IMR-90 (cell line): ENCODE results near the gene JAKMIP1. TPM values are rescaled to one million over a fixed set of nuclear protein-coding genes. Genes with fewer than 3 reads are reported as not detected.

Experiments
- ATAC-seq: fragments of 200-7000 bp; cut with Tn5 transposase; 2 replicates; pipeline ENCODE4 v1.9.1; 2020; ENCODE audit warnings: low read depth, mild to moderate bottlenecking, moderate library complexity
- BruUV-seq: library from RNA; stranded (reverse); fragments of 400-500 nt; replicated peaks from 2 replicates; lab custom pipeline; 2021; lab: Mats Ljungman, UMichigan
- CTCF ChIA-PET: fragments of 300-600 bp; formaldehyde crosslinking; extraction: SDS; loops from one replicate; lab custom pipeline; 2021; ENCODE audit warnings: antibody characterized with exemption; lab: Yijun Ruan, JAX
- POLR2A ChIA-PET: fragments of 300-600 bp; sonication (Branson Sonifier 250); formaldehyde crosslinking; loops from one replicate; lab custom pipeline; 2022; ENCODE audit warnings: antibody characterized with exemption; ENCODE audit not compliant: unreplicated experiment; lab: Charles Lee
- DNase-seq: peaks from one replicate; pipeline ENCODE4 v3.0.0; 2013
- H2AFZ ChIP-seq: replicated peaks from 2 replicates; pipeline ENCODE3; 2013; ENCODE audit warnings: low read length, mild to moderate bottlenecking; ENCODE audit not compliant: poor library complexity
- H2AK5ac ChIP-seq: 2 replicates; pipeline ENCODE4 v1.6.1; 2013; ENCODE audit warnings: low read depth, low read length, inconsistent platforms
- H2AK9ac ChIP-seq: replicated peaks from 2 replicates; pipeline ENCODE3; 2013; ENCODE audit warnings: mild to moderate bottlenecking, low read depth, low read length, moderate library complexity; ENCODE audit not compliant: poor library complexity
- H2BK120ac ChIP-seq: 2 replicates; pipeline ENCODE4 v1.6.1; 2013; ENCODE audit warnings: low read depth, low read length, inconsistent platforms
- H2BK15ac ChIP-seq: 3 replicates; pipeline ENCODE4 v1.6.1; 2013; ENCODE audit warnings: low read depth, low read length, inconsistent platforms
- H2BK20ac ChIP-seq: 2 replicates; pipeline ENCODE4 v1.6.1; 2013; ENCODE audit warnings: low read depth, mild to moderate bottlenecking, inconsistent platforms, low read length, moderate library complexity
- H2BK5ac ChIP-seq: 2 replicates; pipeline ENCODE4 v1.6.1; 2013; ENCODE audit warnings: mild to moderate bottlenecking, low read depth, low read length, inconsistent platforms; ENCODE audit not compliant: poor library complexity, severe bottlenecking
- H3K14ac ChIP-seq: replicated peaks from 2 replicates; pipeline ENCODE4 v1.6.1; 2013; ENCODE audit warnings: low read depth, low read length, inconsistent platforms
- H3K18ac ChIP-seq: 2 replicates; pipeline ENCODE4 v1.6.1; 2013; ENCODE audit warnings: low read depth, low read length, control low read depth
- H3K23ac ChIP-seq: 2 replicates; pipeline ENCODE4 v1.6.1; 2013; ENCODE audit warnings: low read depth, low read length, inconsistent platforms
- H3K27ac ChIP-seq: 2 replicates; pipeline ENCODE4 v1.5.1; 2013; ENCODE audit warnings: mild to moderate bottlenecking, control low read depth, low read length; ENCODE audit not compliant: insufficient read depth
- H3K27me3 ChIP-seq: 2 replicates; pipeline ENCODE4 v1.6.1; 2013; ENCODE audit warnings: low read length; ENCODE audit not compliant: control insufficient read depth, insufficient read depth
- H3K36me3 ChIP-seq: 2 replicates; pipeline ENCODE4 v1.6.1; 2013; ENCODE audit warnings: low read length, mixed read lengths; ENCODE audit not compliant: control insufficient read depth, insufficient read depth
- H3K4ac ChIP-seq: 2 replicates; pipeline ENCODE4 v1.6.1; 2013; ENCODE audit warnings: low read depth, low read length, inconsistent platforms
- H3K4me1 ChIP-seq: 2 replicates; pipeline ENCODE4 v1.6.1; 2013; ENCODE audit warnings: low read length, mixed read lengths; ENCODE audit not compliant: control insufficient read depth, insufficient read depth
- H3K4me2 ChIP-seq: 2 replicates; pipeline ENCODE4 v1.6.1; 2013; ENCODE audit warnings: low read depth, mild to moderate bottlenecking, control low read depth, low read length, moderate library complexity
- H3K4me3 ChIP-seq: 2 replicates; pipeline ENCODE4 v1.5.1; 2013; ENCODE audit warnings: low read depth, mild to moderate bottlenecking, control low read depth, low read length, moderate library complexity; ENCODE audit not compliant: insufficient read depth
- H3K56ac ChIP-seq: 2 replicates; pipeline ENCODE4 v1.6.1; 2013; ENCODE audit warnings: low read length, inconsistent platforms; ENCODE audit not compliant: insufficient read depth; ENCODE audit errors: extremely low read depth
- H3K79me1 ChIP-seq, 2 experiments: 2 replicates each; pipeline ENCODE4 v1.6.1; 2013; ENCODE audit warnings: low read length in 2 of 2, inconsistent platforms in 1 of 2, low read depth in 1 of 2
- H3K9ac ChIP-seq: 2 replicates; pipeline ENCODE4 v1.6.1; 2013; ENCODE audit warnings: low read depth, low read length, control low read depth
- H3K9me1 ChIP-seq: 2 replicates; pipeline ENCODE4 v1.6.1; 2013; ENCODE audit warnings: low read length, inconsistent platforms; ENCODE audit not compliant: insufficient read depth
- H3K9me3 ChIP-seq: 2 replicates; pipeline ENCODE4 v1.6.1; 2013; ENCODE audit warnings: low read length; ENCODE audit not compliant: control insufficient read depth, insufficient read depth
- H4K20me1 ChIP-seq: 2 replicates; pipeline ENCODE4 v1.6.1; 2013; ENCODE audit warnings: low read length, inconsistent platforms; ENCODE audit not compliant: insufficient read depth
- H4K5ac ChIP-seq: 2 replicates; pipeline ENCODE4 v1.6.1; 2013; ENCODE audit warnings: mild to moderate bottlenecking, low read depth, low read length, control low read depth
- H4K8ac ChIP-seq, 2 experiments: 2 replicates each; pipeline ENCODE4 v1.6.1; 2013; ENCODE audit warnings: low read depth in 2 of 2, low read length in 2 of 2, control low read depth in 1 of 2, inconsistent platforms in 1 of 2
- H4K91ac ChIP-seq: 2 replicates; pipeline ENCODE4 v1.6.1; 2013; ENCODE audit warnings: low read depth, low read length, inconsistent platforms; ENCODE audit not compliant: insufficient read depth
- CEBPB ChIP-seq: IDR thresholded peaks from 2 replicates; pipeline ENCODE4 v1.6.1; 2012; ENCODE audit warnings: low read depth, low read length, improper control_type of control experiment
- CHD1 ChIP-seq: IDR thresholded peaks from 2 replicates; pipeline ENCODE4 v1.6.1; 2012; ENCODE audit warnings: low read depth, low read length, improper control_type of control experiment
- FOS ChIP-seq: fragments of 150-350 bp; IDR thresholded peaks from 2 replicates; pipeline ENCODE4 v1.6.1; 2016; ENCODE audit warnings: low read depth, low read length
- MAZ ChIP-seq: IDR thresholded peaks from 2 replicates; pipeline ENCODE4 v1.6.1; 2012; ENCODE audit warnings: low read depth, mild to moderate bottlenecking, low read length, improper control_type of control experiment, moderate library complexity, borderline replicate concordance
- MXI1 ChIP-seq: IDR thresholded peaks from 2 replicates; pipeline ENCODE4 v1.6.1; 2012; ENCODE audit warnings: low read depth, mild to moderate bottlenecking, low read length, moderate library complexity, borderline replicate concordance
- NFE2L2 ChIP-seq: fragments of 150-350 bp; IDR thresholded peaks from 2 replicates; pipeline ENCODE4 v1.6.1; 2016; ENCODE audit warnings: low read depth, mild to moderate bottlenecking, low read length
- RAD21 ChIP-seq: IDR thresholded peaks from 2 replicates; pipeline ENCODE4 v1.6.1; 2012; ENCODE audit warnings: low read length, improper control_type of control experiment
- SMC3 ChIP-seq: fragments of 150-350 bp; IDR thresholded peaks from 2 replicates; pipeline ENCODE4 v1.6.1; 2016; ENCODE audit warnings: low read depth, mild to moderate bottlenecking, antibody characterized with exemption, low read length, moderate library complexity
- WGBS, 2 experiments: methylation state at CpG; one replicate each; pipeline versions ENCODE4 v1.1.5 to v1.1.7; 2013; ENCODE audit warnings: missing lambda C conversion rate in 2 of 2; ENCODE audit not compliant: insufficient read length in 1 of 2; ENCODE audit errors: extremely low coverage in 2 of 2; 5-methylcytosine and 5-hydroxymethylcytosine counted together
- dilution Hi-C: fragments of 300-500 bp; cut with HindIII; formaldehyde crosslinking; loops from one replicate; pipeline ENCODE4 v1.14.3; 2018; ENCODE audit warnings: low sequenced_read_pairs; ENCODE audit not compliant: unreplicated experiment
- in situ Hi-C: fragments of 300-500 bp; cut with MboI; formaldehyde crosslinking; loops from 3 replicates; pipeline ENCODE4 v1.14.3; 2019; ENCODE audit warnings: low sequenced_read_pairs, inconsistent platforms, mixed read lengths
- intact Hi-C: fragments of 100-400 bp; cut with micrococcal nuclease; formaldehyde crosslinking; loops from 2 replicates; pipeline ENCODE4 v1.10.0; 2022
- polyA plus RNA-seq, 3 experiments: library from polyadenylated mRNA; depleted of rRNA; stranded (reverse); fragments of >200 nt; gene quantifications; 2 replicates each; pipeline ENCODE4 v1.2.3, GENCODE V29; 2012; ENCODE audit warnings: low replicate concordance in 1 of 3
- total RNA-seq: library from RNA; depleted of rRNA; stranded (reverse); fragments of >200 nt; gene quantifications from 2 replicates; pipeline ENCODE4 v1.2.3, GENCODE V29; 2012
- TF ChIP-seq, protein P1 (sequence below): fragments of 150-350 bp; IDR thresholded peaks from 2 replicates; pipeline ENCODE4 v1.6.1; 2016; ENCODE audit warnings: low read depth, mild to moderate bottlenecking, low read length, moderate library complexity, borderline replicate concordance
- TF ChIP-seq, protein P2 (sequence below): conservative IDR thresholded peaks from 2 replicates; pipeline ENCODE4 v1.5.1; 2012; ENCODE audit warnings: mild to moderate bottlenecking, low read depth, low read length, improper control_type of control experiment

The JAKMIP1 gene
- total and polyA plus RNA-seq, 2 of the 4 experiments (the other 2 are of a cell fraction) = not detected

DNA sequence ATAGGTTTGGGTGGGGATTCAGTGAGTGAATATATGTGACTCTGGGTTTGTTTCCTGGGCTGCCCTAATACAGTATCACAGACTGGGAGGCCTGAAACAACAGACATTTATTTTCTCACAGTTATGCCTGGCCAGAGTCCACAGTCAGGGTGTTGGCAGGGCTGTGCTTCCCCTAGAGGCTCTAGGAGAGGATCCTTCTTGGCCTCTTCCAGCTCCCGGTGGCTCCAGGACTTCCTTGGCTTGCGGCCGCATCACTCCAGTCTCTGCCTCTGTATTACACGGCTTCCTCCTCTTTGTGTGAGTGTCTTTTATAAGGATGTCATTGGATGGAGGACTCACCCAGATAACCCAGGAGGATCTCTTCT lies 5.2 kb upstream of the JAKMIP1 start:
- POLR2A ChIA-PET = no interaction called here
- WGBS, 2 experiments = 80% methylated on average over 1 of the region's 4 CpGs; no CpG with 5 or more reads in 1 of the 2 experiments

More for the DNA sequence above, 5.2 kb upstream of the JAKMIP1 start:
- H3K14ac ChIP-seq = no peak overlapping the region
- no peaks in the 10 kb centered on the region for H3K9me1 ChIP-seq
- in situ Hi-C loops = no loop called here
- H3K36me3 ChIP-seq = no peaks in the 10 kb centered on the region
- no peak overlapping the region for H4K5ac ChIP-seq
- no peak overlapping the region for H4K8ac ChIP-seq
- ATAC-seq = no peak
- no peak overlapping the region for H2AK9ac ChIP-seq
- H3K4ac ChIP-seq = no peak overlapping the region
- no peak overlapping the region for H3K27ac ChIP-seq
- H2BK20ac ChIP-seq = no peak overlapping the region
- H3K18ac ChIP-seq = no peak overlapping the region
- H3K23ac ChIP-seq = no peak overlapping the region
- H3K4me3 ChIP-seq = no peak overlapping the region
- dilution Hi-C loops = no loop called here
- H2BK120ac ChIP-seq = no peak overlapping the region
- H3K9ac ChIP-seq = no peak overlapping the region
- peaks cover 2% of the 10 kb centered on the region; the same call in 1 of the 2 replicates for H3K9me3 ChIP-seq
- no peak overlapping the region for H2BK15ac ChIP-seq
- H4K91ac ChIP-seq = no peak overlapping the region
- no peaks in the 10 kb centered on the region for H4K20me1 ChIP-seq
- no peak overlapping the region for H2AK5ac ChIP-seq
- intact Hi-C loops = no loop called here
- H3K79me1 ChIP-seq = no peaks in the 10 kb centered on the region
- TF ChIP-seq, protein P1, sequence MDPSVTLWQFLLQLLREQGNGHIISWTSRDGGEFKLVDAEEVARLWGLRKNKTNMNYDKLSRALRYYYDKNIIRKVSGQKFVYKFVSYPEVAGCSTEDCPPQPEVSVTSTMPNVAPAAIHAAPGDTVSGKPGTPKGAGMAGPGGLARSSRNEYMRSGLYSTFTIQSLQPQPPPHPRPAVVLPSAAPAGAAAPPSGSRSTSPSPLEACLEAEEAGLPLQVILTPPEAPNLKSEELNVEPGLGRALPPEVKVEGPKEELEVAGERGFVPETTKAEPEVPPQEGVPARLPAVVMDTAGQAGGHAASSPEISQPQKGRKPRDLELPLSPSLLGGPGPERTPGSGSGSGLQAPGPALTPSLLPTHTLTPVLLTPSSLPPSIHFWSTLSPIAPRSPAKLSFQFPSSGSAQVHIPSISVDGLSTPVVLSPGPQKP = no peak
- no peak for TF ChIP-seq CEBPB
- TF ChIP-seq, protein P2, sequence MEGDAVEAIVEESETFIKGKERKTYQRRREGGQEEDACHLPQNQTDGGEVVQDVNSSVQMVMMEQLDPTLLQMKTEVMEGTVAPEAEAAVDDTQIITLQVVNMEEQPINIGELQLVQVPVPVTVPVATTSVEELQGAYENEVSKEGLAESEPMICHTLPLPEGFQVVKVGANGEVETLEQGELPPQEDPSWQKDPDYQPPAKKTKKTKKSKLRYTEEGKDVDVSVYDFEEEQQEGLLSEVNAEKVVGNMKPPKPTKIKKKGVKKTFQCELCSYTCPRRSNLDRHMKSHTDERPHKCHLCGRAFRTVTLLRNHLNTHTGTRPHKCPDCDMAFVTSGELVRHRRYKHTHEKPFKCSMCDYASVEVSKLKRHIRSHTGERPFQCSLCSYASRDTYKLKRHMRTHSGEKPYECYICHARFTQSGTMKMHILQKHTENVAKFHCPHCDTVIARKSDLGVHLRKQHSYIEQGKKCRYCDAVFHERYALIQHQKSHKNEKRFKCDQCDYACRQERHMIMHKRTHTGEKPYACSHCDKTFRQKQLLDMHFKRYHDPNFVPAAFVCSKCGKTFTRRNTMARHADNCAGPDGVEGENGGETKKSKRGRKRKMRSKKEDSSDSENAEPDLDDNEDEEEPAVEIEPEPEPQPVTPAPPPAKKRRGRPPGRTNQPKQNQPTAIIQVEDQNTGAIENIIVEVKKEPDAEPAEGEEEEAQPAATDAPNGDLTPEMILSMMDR = no peak
- TF ChIP-seq CHD1 = no peak
- no peak for TF ChIP-seq RAD21
- TF ChIP-seq FOS = no peak
- no peak for TF ChIP-seq MXI1
- no peak for TF ChIP-seq SMC3
- no peak for TF ChIP-seq MAZ
- no peak for TF ChIP-seq NFE2L2
- no peak for DNase-seq
- BruUV-seq = no TSS peak
- H3K27me3 ChIP-seq = peaks cover 11% of the 10 kb centered on the region; the same call in 1 of the 2 replicates
- CTCF ChIA-PET = no interaction called here
- H3K4me1 ChIP-seq = no peaks in the 10 kb centered on the region
- H2AFZ ChIP-seq = no peak overlapping the region
- no peak overlapping the region for H3K4me2 ChIP-seq
- no peak overlapping the region for H3K56ac ChIP-seq
- H2BK5ac ChIP-seq = no peak overlapping the region
